Small intestine (tissue), 7 donors: ENCODE measurements around the gene DEUP1. TPM values are rescaled to one million over a fixed set of nuclear protein-coding genes. Genes with fewer than 3 reads are reported as not detected.
A peak's percentile ranks its signal among the peaks of the same experiment; 100 is the strongest.
"Not testable (repeated sequence)": the region's sequence is repeated elsewhere in the genome, so short reads cannot be mapped to it uniquely, and the experiment has no call there.

Source experiments
- DNase-seq, 2 donors: peaks; one replicate each; pipeline versions ENCODE4 v3.0.0 to v3.0.0-alpha.2; 2013
- FAIRE-seq: peaks from 2 replicates; lab custom pipeline; 2012; peaks lifted over from hg19 to GRCh38; lab: Jason Lieb, UNC
- H3K27ac ChIP-seq, 3 donors: one replicate each; pipeline ENCODE4 v1.5.1; 2013; ENCODE audit warnings: low read length in 2 of 3, mild to moderate bottlenecking in 2 of 3, control low read depth in 1 of 3, inconsistent platforms in 1 of 3, low read depth in 1 of 3, moderate library complexity in 1 of 3
- H3K27me3 ChIP-seq, 3 donors: one replicate each; pipeline ENCODE4 v1.6.1; 2013; ENCODE audit warnings: low read length in 3 of 3, inconsistent platforms in 1 of 3; ENCODE audit not compliant: control insufficient read depth in 3 of 3, insufficient read depth in 3 of 3
- H3K36me3 ChIP-seq, 3 donors: one replicate each; pipeline ENCODE4 v1.6.1; 2013; ENCODE audit warnings: low read length in 3 of 3, inconsistent platforms in 1 of 3, low read depth in 1 of 3, mild to moderate bottlenecking in 1 of 3, moderate library complexity in 1 of 3; ENCODE audit not compliant: control insufficient read depth in 3 of 3, insufficient read depth in 2 of 3
- H3K4me1 ChIP-seq, 3 donors: one replicate each; pipeline ENCODE4 v1.6.1; 2013; ENCODE audit warnings: low read length in 2 of 3, inconsistent platforms in 1 of 3, low read depth in 1 of 3, mild to moderate bottlenecking in 1 of 3, moderate library complexity in 1 of 3; ENCODE audit not compliant: control insufficient read depth in 3 of 3, insufficient read depth in 2 of 3
- H3K4me3 ChIP-seq, 3 donors: one replicate each; pipeline ENCODE4 v1.5.1; 2013; ENCODE audit warnings: low read length in 3 of 3, control low read depth in 1 of 3, inconsistent platforms in 1 of 3, low read depth in 1 of 3, mild to moderate bottlenecking in 1 of 3, moderate library complexity in 1 of 3
- H3K9me3 ChIP-seq, 2 donors: one replicate each; pipeline ENCODE4 v1.6.1; 2013; ENCODE audit warnings: low read depth in 1 of 2, low read length in 1 of 2; ENCODE audit not compliant: control insufficient read depth in 2 of 2, insufficient read depth in 1 of 2
- WGBS, 3 donors: extraction: QIAGEN DNeasy Blood & Tissue Kit; methylation state at CpG; one replicate each; pipeline ENCODE4 v1.1.7; 2013; 5-methylcytosine and 5-hydroxymethylcytosine counted together
- polyA plus RNA-seq, 4 donors: library from polyadenylated mRNA; stranded (reverse) in 3 of 4; unstranded in 1 of 4; fragments of 200-250 nt in 3 of 4; fragments of 120-200 nt in 1 of 4; gene quantifications; one replicate each; pipeline versions ENCODE4 v1.2.1 to v1.2.3, GENCODE V29; 2013
- donor health status: healthy with polysubstance abuse.
- donor health status: control.
- donor health status: control.
- donor health status: Bipolar disorder and iron deficiency.
- donor health status: healthy.

Gene DEUP1
- polyA plus RNA-seq, 4 donors: 0.03 to 0.68 TPM; not detected in 2

- Histone ChIP-seq H3K36me3 (no peaks in the 10 kb centered on the region), H3K27me3 (no peaks in the 10 kb centered on the region), H3K4me1 (no peaks in the 10 kb centered on the region), H3K9me3 (no peaks in the 10 kb centered on the region), H3K4me3 (no peak overlapping the region), H3K27ac (no peak overlapping the region)
- WGBS, 3 donors: 75 to 82% (median 80%) methylated on average over 3 of the region's 3 CpGs
- DNase-seq: no peak
- FAIRE-seq: no peak
These were observed 79.9 kb downstream of the DEUP1 start for GRCh38 chr11:93410441-93410840.

DNA sequence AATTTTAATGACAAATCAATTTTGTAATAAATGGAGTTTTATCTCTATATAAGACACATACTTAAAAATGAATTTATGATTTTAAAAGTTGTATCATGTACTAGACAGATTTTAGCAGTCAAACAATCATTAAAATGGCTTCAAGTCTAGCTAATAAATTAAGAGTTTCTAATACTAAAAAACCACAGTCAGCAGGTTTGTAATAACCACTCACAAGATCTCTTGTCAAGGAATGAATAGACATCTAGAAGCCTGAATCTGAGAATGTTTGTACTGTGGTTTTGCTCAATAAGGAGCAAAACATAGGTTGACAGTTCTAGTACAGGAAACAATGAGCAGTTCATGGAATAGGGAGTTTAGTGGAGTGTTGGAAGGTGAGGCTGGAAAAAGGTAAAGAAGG is 81.2 kb downstream of the DEUP1 start:
- Histone ChIP-seq H3K4me3 (no peak overlapping the region), H3K27me3 (no peaks in the 10 kb centered on the region), H3K9me3 (no peaks in the 10 kb centered on the region), H3K27ac (no peak overlapping the region), H3K4me1 (no peaks in the 10 kb centered on the region), H3K36me3 (no peaks in the 10 kb centered on the region)
- FAIRE-seq: no peak
- DNase-seq: no peak

GRCh38 chr11:93432247-93432646 is 101.7 kb downstream of the DEUP1 start:
- no peaks in the 10 kb centered on the region for H3K9me3 ChIP-seq
- no peaks in the 10 kb centered on the region for H3K36me3 ChIP-seq
- H3K27me3 ChIP-seq: no peaks in the 10 kb centered on the region
- no peaks in the 10 kb centered on the region for H3K4me1 ChIP-seq
- no peak for FAIRE-seq
- no peak for DNase-seq
- H3K27ac ChIP-seq: no peak overlapping the region
- no peak overlapping the region for H3K4me3 ChIP-seq
- 68 to 80% (median 69%) methylated on average over 3 of the region's 3 CpGs for WGBS, 3 donors

DNA sequence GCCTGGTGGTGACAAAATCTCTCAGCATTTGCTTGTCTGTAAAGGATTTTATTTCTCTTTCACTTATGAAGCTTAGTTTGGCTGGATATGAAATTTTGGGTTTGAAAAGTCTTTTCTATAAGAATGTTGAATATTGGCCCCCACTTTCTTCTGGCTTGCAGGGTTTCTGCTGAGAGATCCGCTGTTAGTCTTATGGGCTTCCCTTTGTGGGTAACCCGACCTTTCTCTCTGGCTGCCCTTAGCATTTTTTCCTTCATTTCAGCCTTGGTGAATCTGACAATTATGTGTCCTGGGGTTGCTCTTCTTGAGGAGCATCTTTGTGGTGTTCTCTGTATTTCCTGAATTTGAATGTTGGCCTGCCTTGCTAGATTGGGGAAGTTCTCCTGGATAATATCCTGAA is 112.7 kb downstream of the DEUP1 start:
- 74 to 90% (median 89%) methylated on average over 2 of the region's 2 CpGs for WGBS, 3 donors
- not testable (repeated sequence) for FAIRE-seq, H3K36me3 ChIP-seq, DNase-seq, H3K4me3 ChIP-seq, H3K27me3 ChIP-seq, H3K9me3 ChIP-seq, H3K27ac ChIP-seq, H3K4me1 ChIP-seq

- no peaks in the 10 kb centered on the region for H3K9me3 ChIP-seq
- FAIRE-seq (no peak), DNase-seq (peak in 1 of 2 donors; percentile 48)
- no peaks in the 10 kb centered on the region for H3K4me1 ChIP-seq
- no peaks in the 10 kb centered on the region for H3K27me3 ChIP-seq
- no peak overlapping the region for H3K27ac ChIP-seq
- no peak overlapping the region for H3K4me3 ChIP-seq
- no peaks in the 10 kb centered on the region for H3K36me3 ChIP-seq
- WGBS, 3 donors: 64 to 72% (median 71%) methylated on average over 8 of the region's 8 CpGs
These were observed 114.1 kb downstream of the DEUP1 start for GRCh38 chr11:93444617-93445073.

- no peaks in the 10 kb centered on the region for H3K4me1 ChIP-seq
- WGBS, 3 donors: 87 to 95% (median 92%) methylated on average over 9 of the region's 9 CpGs
- H3K9me3 ChIP-seq: no peaks in the 10 kb centered on the region
- FAIRE-seq (no peak), DNase-seq (no peak)
- H3K27ac ChIP-seq: no peak overlapping the region
- no peak overlapping the region for H3K4me3 ChIP-seq
- no peaks in the 10 kb centered on the region for H3K36me3 ChIP-seq
- no peaks in the 10 kb centered on the region for H3K27me3 ChIP-seq
These were observed 127.7 kb downstream of the DEUP1 start for GRCh38 chr11:93458286-93458685.

GRCh38 chr11:93463666-93464065 is 133.1 kb downstream of the DEUP1 start:
- not testable (repeated sequence) for DNase-seq, H3K9me3 ChIP-seq, FAIRE-seq, H3K36me3 ChIP-seq, H3K4me3 ChIP-seq, H3K4me1 ChIP-seq, H3K27me3 ChIP-seq, H3K27ac ChIP-seq
- 88 to 91% (median 91%) methylated on average over 4 of the region's 4 CpGs for WGBS, 3 donors

GRCh38 chr11:93464927-93465540 is 134.5 kb downstream of the DEUP1 start:
- no peak for DNase-seq
- Histone ChIP-seq H3K4me3 (no peak overlapping the region), H3K4me1 (no peaks in the 10 kb centered on the region), H3K27ac (no peak overlapping the region), H3K36me3 (no peaks in the 10 kb centered on the region), H3K27me3 (no peaks in the 10 kb centered on the region), H3K9me3 (no peaks in the 10 kb centered on the region)
- FAIRE-seq: no peak
- WGBS, 3 donors: 57 to 72% (median 71%) methylated on average over 3 of the region's 3 CpGs

GRCh38 chr11:93467054-93467453 is 136.5 kb downstream of the DEUP1 start:
- H3K4me3 ChIP-seq: no peak overlapping the region
- FAIRE-seq: no peak
- H3K27ac ChIP-seq: no peak overlapping the region
- no peaks in the 10 kb centered on the region for H3K27me3 ChIP-seq
- WGBS, 3 donors: 87 to 95% (median 89%) methylated on average over 4 of the region's 4 CpGs
- H3K9me3 ChIP-seq: no peaks in the 10 kb centered on the region
- H3K36me3 ChIP-seq: no peaks in the 10 kb centered on the region
- no peaks in the 10 kb centered on the region for H3K4me1 ChIP-seq
- no peak for DNase-seq
